Loucy (cell line): ENCODE data around the gene AP3S1.
"Not testable (repeated sequence)": the region's sequence is repeated elsewhere in the genome, so short reads cannot be mapped to it uniquely, and the experiment has no call there.

Experiments
- CTCF ChIP-seq: fragments of 200-600 bp; sonication (generic); conservative IDR thresholded peaks from 2 replicates; pipeline ENCODE4 v1.5.1; 2014; ENCODE audit warnings: mild to moderate bottlenecking, antibody characterized with exemption, low read length
- EZH2phosphoT487 ChIP-seq: fragments of 200-600 bp; IDR thresholded peaks from 2 replicates; pipeline ENCODE4 v1.6.1; 2018; ENCODE audit warnings: antibody characterized with exemption, mild to moderate bottlenecking, moderate library complexity, borderline replicate concordance

GRCh38 chr5:115913623-115914400, 72.1 kb downstream of the AP3S1 start:
- not testable (repeated sequence) for TF ChIP-seq CTCF, EZH2phosphoT487
